SK-N-MC (cell line): ENCODE data around the gene NUDT1.

Experiments
- DNase-seq: peaks from one replicate; pipeline ENCODE4 v3.0.0-alpha.2; 2011; ENCODE audit warnings: low read depth, low spot score
- H3K27ac ChIP-seq: fragments of 200-600 bp; sonication (generic); 2 replicates; pipeline ENCODE4 v1.5.1; 2016; ENCODE audit warnings: mixed run types
- H3K36me3 ChIP-seq: fragments of 200-600 bp; sonication (generic); 2 replicates; pipeline ENCODE4 v1.6.1; 2017; ENCODE audit warnings: antibody characterized with exemption, low read length, mixed read lengths; ENCODE audit not compliant: insufficient read depth
- H3K4me3 ChIP-seq: fragments of 200-600 bp; sonication (generic); 2 replicates; pipeline ENCODE4 v1.5.1; 2016
- H3K9ac ChIP-seq: fragments of 200-600 bp; sonication (generic); 2 replicates; pipeline ENCODE4 v1.8.0; 2017; ENCODE audit warnings: mixed run types, mixed read lengths; ENCODE audit not compliant: insufficient read length
- H3K9me3 ChIP-seq: fragments of 200-600 bp; sonication (generic); 2 replicates; pipeline ENCODE4 v1.6.1; 2017; ENCODE audit warnings: low read depth, mild to moderate bottlenecking, antibody characterized with exemption, low read length, moderate library complexity, mixed read lengths
- EZH2 ChIP-seq: fragments of 200-600 bp; sonication (generic); IDR thresholded peaks from one replicate; pipeline ENCODE4 v1.6.1; 2017; ENCODE audit warnings: antibody characterized with exemption
- FOXP2 ChIP-seq: optimal IDR thresholded peaks from 2 replicates; pipeline ENCODE3; 2011; ENCODE audit warnings: mild to moderate bottlenecking, moderate library complexity; ENCODE audit not compliant: insufficient read depth; ENCODE audit errors: extremely low read length, control extremely low read depth
- POLR2AphosphoS5 ChIP-seq: IDR thresholded peaks from 2 replicates; pipeline ENCODE4 v1.6.1; 2012; ENCODE audit warnings: mild to moderate bottlenecking, low read depth, low read length, borderline replicate concordance

NUDT1 gene

DNA sequence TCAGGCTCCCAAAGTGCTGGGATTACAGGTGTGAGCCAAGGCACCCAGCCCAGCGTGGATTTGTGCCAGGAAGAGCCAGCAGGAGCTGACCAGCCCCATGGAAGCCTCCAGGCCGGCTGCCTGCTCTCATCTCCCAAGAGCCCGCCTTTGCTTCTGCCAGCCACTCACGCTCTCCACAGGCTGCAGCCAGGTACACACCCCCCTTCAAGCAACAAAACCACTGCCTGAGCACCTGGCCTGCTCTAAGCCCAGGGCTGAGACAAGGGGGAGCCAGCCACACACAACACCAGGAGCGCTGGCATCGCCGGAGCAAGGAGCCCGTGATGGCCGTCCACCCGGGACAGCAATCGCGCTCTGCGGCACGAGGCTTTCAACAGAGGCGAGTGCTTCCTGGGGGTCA lies 43.8 kb upstream of the NUDT1 start:
- Histone ChIP-seq H3K27ac (no peak overlapping the region), H3K9ac (no peak overlapping the region), H3K9me3 (no peaks in the 10 kb centered on the region), H3K4me3 (no peak overlapping the region), H3K36me3 (peaks cover 21% of the 10 kb centered on the region)
- no peak for TF ChIP-seq POLR2AphosphoS5
- no peak for TF ChIP-seq FOXP2
- TF ChIP-seq EZH2: no peak
- DNase-seq: no peak

DNA sequence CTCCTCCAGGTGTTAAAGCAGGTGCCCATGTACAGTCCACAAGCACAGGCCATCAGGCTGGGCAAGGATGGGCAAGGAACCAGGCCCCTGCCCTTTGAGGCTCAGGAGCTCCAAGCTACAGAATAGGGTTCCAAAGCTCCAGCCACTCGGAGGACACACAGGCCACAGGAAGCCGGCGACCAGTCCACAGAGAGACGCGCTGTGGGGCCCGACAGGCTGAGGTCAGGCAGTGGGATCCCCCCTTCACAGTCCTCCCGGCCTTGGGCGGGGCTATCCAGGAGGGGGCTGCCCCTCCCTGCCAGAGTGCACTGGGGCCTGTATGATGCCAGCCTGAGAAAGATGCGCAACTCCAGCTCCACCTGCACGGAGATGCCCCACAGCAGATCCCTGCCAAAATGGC lies 43.3 kb upstream of the NUDT1 start:
- no peaks in the 10 kb centered on the region for H3K9me3 ChIP-seq
- H3K36me3 ChIP-seq: peaks cover 21% of the 10 kb centered on the region
- no peak overlapping the region for H3K4me3 ChIP-seq
- DNase-seq: no peak
- TF ChIP-seq FOXP2: no peak
- TF ChIP-seq EZH2: no peak
- no peak for TF ChIP-seq POLR2AphosphoS5
- H3K27ac ChIP-seq: no peak overlapping the region
- H3K9ac ChIP-seq: no peak overlapping the region

DNA sequence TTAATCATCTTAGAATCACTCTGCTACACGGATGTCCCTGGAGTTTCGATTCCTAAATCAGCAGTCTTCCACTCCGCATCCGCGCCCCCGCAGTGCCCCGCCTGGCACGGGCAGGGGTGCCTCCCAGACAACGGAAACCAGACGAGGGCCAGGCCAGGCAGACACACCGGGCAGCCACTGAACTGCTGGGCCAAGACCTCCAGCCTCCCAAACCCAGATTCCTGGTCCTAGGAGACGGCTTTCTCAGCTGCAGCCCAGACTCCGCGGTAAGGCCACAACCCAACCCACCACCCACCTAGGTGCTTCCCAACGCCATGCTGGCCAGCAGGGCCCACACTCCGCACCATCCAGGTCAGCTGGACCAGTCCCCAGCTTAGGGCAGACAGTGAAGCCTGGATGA lies 42.5 kb upstream of the NUDT1 start:
- Histone ChIP-seq H3K27ac (no peak overlapping the region), H3K36me3 (peaks cover 21% of the 10 kb centered on the region), H3K9me3 (no peaks in the 10 kb centered on the region), H3K4me3 (no peak overlapping the region), H3K9ac (no peak overlapping the region)
- DNase-seq: no peak
- TF ChIP-seq EZH2: no peak
- no peak for TF ChIP-seq FOXP2
- TF ChIP-seq POLR2AphosphoS5: no peak

DNA sequence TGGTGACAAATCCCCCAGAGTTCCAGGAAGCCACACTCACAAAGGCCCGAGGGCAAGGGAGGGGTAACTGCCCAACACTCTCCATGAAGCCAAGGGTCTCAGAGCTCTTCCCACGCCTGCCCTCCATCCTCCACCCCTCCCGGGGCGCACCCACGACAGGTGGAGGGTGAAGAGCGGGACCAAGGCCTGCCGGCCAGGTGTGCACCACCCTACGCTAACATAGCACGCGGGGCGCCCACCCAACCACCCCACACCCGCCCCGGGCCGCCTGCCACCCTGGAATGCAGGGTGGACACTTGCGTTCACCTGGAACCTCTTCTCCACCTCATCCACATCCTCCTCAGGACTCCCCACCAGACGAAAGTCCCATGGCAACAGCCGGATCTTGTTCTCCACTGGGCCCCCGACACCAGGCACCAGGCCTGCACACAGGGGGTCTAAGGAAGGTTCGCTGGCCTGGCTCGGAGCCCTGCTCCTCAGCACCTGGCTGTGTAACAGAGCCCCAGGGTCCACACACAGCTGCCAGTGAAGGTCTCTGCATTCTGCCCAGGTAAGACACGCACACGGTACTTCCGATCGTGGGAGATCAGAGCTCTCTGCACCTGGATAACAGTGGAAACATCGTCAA lies 42.0 kb upstream of the NUDT1 start:
- peaks cover 21% of the 10 kb centered on the region for H3K36me3 ChIP-seq
- no peak overlapping the region for H3K4me3 ChIP-seq
- no peaks in the 10 kb centered on the region for H3K9me3 ChIP-seq
- no peak overlapping the region for H3K27ac ChIP-seq
- no peak for DNase-seq
- TF ChIP-seq FOXP2: no peak
- no peak for TF ChIP-seq POLR2AphosphoS5
- no peak for TF ChIP-seq EZH2
- no peak overlapping the region for H3K9ac ChIP-seq

DNA sequence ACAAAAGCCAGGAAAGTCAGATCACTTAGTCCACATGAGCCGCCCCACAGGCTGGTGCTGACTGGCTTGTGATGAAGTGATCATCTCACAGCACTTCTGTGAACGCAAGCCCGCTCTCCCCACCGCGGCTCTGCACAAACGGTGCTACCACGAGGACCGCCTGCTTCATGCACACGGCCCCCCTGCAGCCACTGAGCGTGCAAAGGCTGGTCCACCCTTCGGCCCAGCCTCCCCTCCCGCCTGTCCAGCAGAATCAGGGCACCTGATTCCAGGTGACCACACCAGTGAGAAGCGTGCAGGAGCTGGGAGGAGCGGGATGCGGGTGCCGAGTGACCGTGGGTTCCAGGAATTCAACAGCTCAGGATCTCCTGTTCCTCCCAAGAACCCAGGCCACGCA lies 41.4 kb upstream of the NUDT1 start:
- Histone ChIP-seq H3K4me3 (no peak overlapping the region), H3K36me3 (peaks cover 16% of the 10 kb centered on the region), H3K27ac (no peak overlapping the region), H3K9me3 (no peaks in the 10 kb centered on the region), H3K9ac (no peak overlapping the region)
- TF ChIP-seq FOXP2: no peak
- no peak for TF ChIP-seq POLR2AphosphoS5
- no peak for TF ChIP-seq EZH2
- no peak for DNase-seq

DNA sequence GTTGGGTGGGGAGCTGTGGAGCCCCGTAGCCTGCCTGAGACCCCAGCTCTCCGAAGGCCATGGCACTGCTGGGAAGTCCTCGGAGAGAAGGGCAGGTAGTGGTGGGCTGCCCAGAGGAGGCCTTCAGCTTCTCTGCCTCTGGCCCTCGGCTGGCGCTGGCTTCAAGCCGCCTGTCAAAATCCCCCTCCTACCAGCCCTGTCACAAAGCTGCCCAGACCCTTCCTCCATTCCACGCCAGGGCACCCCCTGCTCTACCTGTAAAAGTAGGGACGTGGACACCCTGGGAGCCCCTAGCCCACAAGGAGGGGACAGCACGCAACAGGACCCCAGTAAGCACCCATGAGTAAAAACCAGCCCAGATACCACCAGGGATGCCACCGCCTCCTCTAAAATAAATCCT lies 40.9 kb upstream of the NUDT1 start:
- Histone ChIP-seq H3K36me3 (peaks cover 10% of the 10 kb centered on the region; the same call in 1 of the 2 replicates), H3K9me3 (no peaks in the 10 kb centered on the region), H3K4me3 (no peak overlapping the region), H3K9ac (no peak overlapping the region), H3K27ac (no peak overlapping the region)
- TF ChIP-seq EZH2 (no peak), POLR2AphosphoS5 (no peak), FOXP2 (no peak)
- no peak for DNase-seq

DNA sequence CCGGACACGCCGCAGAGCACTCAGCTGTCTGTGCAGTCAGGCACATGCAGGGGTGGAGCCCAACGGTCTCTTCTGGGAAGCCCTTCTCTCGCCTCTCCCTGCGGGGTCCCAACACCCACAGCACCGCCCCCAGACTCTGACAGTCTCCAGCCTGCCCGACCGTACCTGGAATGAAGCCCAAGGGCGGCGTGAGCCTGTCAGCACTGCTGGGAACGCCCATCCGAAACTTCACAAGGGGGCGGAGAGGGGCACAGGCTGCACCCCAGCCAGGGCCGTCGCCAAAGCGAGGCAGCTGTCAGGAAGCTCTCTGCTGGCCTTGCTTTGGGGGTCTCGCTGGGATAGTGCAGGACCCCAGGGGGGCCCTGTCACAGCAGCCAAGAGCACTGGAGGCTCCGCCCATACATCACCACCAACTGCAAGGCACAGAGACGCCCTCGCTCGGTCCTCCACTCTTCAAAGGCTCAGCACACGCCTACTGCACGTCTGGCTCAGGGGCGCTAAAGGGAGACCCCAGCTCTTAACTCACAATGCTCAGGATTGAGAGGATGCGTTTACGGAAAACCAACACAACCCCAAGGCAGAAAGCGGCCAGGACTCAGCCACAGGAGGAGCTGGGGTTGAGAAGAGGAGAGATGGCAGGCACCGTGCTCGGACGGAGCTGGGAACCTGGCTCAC lies 40.2 kb upstream of the NUDT1 start:
- TF ChIP-seq FOXP2 (no peak), EZH2 (no peak), POLR2AphosphoS5 (no peak)
- H3K27ac ChIP-seq: no peak overlapping the region
- peaks cover 4% of the 10 kb centered on the region; the same call in 1 of the 2 replicates for H3K36me3 ChIP-seq
- H3K9me3 ChIP-seq: no peaks in the 10 kb centered on the region
- H3K9ac ChIP-seq: no peak overlapping the region
- no peak for DNase-seq
- no peak overlapping the region for H3K4me3 ChIP-seq

DNA sequence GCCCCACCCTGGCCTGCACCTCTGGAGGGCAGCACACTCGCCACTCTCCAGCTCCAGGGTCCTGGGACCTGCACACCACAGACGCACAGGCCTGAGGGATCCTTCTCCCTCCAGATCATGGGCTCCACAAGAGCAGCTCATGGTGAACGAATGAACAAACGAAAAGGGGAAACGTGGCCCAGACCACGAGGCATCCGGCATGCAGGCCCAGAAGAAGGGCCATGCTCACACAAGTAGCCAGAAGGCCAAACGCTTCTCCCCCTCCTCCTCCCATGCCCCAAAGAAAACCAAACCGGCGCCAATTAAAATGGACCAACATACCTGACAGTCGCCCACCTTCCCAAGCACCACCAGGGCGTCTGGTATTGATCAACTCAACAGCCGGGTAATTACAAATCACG lies 39.7 kb upstream of the NUDT1 start:
- H3K27ac ChIP-seq: no peak overlapping the region
- peaks cover 4% of the 10 kb centered on the region; the same call in 1 of the 2 replicates for H3K36me3 ChIP-seq
- no peaks in the 10 kb centered on the region for H3K9me3 ChIP-seq
- DNase-seq: no peak
- no peak for TF ChIP-seq FOXP2
- H3K4me3 ChIP-seq: no peak overlapping the region
- no peak overlapping the region for H3K9ac ChIP-seq
